ENCODE data around the gene CLASP1. TPM values are rescaled to one million over a fixed set of nuclear protein-coding genes. Genes with fewer than 3 reads are reported as not detected.

CLASP1 gene
- total and polyA plus RNA-seq, 2 experiments from 2014 or later = 20.1 to 37.4 TPM

- Histone ChIP-seq H3F3A (ENCODE audit: insufficient read depth) (no peaks in the 10 kb centered on the region), H4K20me1 (ENCODE audit: insufficient read depth) (peaks cover 8% of the 10 kb centered on the region; the same call in 1 of the 2 replicates), H3K4me2 (ENCODE audit: unreplicated experiment) (no peak overlapping the region), H3K9me3 (ENCODE audit: low read depth) (no peaks in the 10 kb centered on the region), H3K27me3 (replicated peaks; ENCODE audit: insufficient read depth) (no peaks in the 10 kb centered on the region), H2AFZ (no peak overlapping the region), H3K36me3 (ENCODE audit: low read depth) (no peaks in the 10 kb centered on the region), H3K9ac (no peak overlapping the region), H3K4me3 (no peak overlapping the region), H3K9me2 (ENCODE audit: insufficient read depth) (no peaks in the 10 kb centered on the region), H3K27ac (no peak overlapping the region), H3K79me2 (ENCODE audit: insufficient read depth) (peaks cover 94% of the 10 kb centered on the region), H3K4me1 (ENCODE audit: insufficient read depth) (peaks cover 17% of the 10 kb centered on the region)
- in situ Hi-C loops (cut with MboI) = no loop called here
- TF ChIP-seq EZH2phosphoT487 (IDR thresholded peaks at IDR 0.05; ENCODE audit: insufficient read depth, low read depth) (no peak), EZH2 (IDR thresholded peaks at IDR 0.05; ENCODE audit: insufficient read depth, poor library complexity, severe bottlenecking) (no peak)
- DNase-seq = no peak
Measured at GRCh38 chr2:121582272-121582671, 67.0 kb downstream of the CLASP1 start.

GRCh38 chr2:121579309-121579708 is 70.0 kb downstream of the CLASP1 start:
- no peaks in the 10 kb centered on the region for H3F3A ChIP-seq (ENCODE audit: insufficient read depth)
- no peaks in the 10 kb centered on the region for H3K27me3 ChIP-seq (replicated peaks; ENCODE audit: insufficient read depth)
- no peak overlapping the region for H2AFZ ChIP-seq
- no peak overlapping the region for H3K4me3 ChIP-seq
- H3K27ac ChIP-seq = no peak overlapping the region
- H3K9me2 ChIP-seq (ENCODE audit: insufficient read depth) = no peaks in the 10 kb centered on the region
- H3K36me3 ChIP-seq (ENCODE audit: low read depth) = no peaks in the 10 kb centered on the region
- in situ Hi-C loops (cut with MboI) = no loop called here
- H3K9ac ChIP-seq = no peak overlapping the region
- no peaks in the 10 kb centered on the region for H3K9me3 ChIP-seq (ENCODE audit: low read depth)
- H3K4me2 ChIP-seq (ENCODE audit: unreplicated experiment) = no peak overlapping the region
- TF ChIP-seq EZH2 (IDR thresholded peaks at IDR 0.05; ENCODE audit: insufficient read depth, poor library complexity, severe bottlenecking) = no peak
- no peak for TF ChIP-seq EZH2phosphoT487 (IDR thresholded peaks at IDR 0.05; ENCODE audit: insufficient read depth, low read depth)
- H4K20me1 ChIP-seq (ENCODE audit: insufficient read depth) = peaks cover 8% of the 10 kb centered on the region; the same call in 1 of the 2 replicates
- peaks cover 94% of the 10 kb centered on the region for H3K79me2 ChIP-seq (ENCODE audit: insufficient read depth)
- DNase-seq = peak; percentile 20
- H3K4me1 ChIP-seq (ENCODE audit: insufficient read depth) = peaks cover 17% of the 10 kb centered on the region
- WGBS, 2 experiments (ENCODE audit: low coverage in 1 of 2, low lambda C conversion rate in 2 of 2, missing lambda C conversion rate in 2 of 2) = 59 to 61% methylated on average over 3 of the region's 3 CpGs

- H3K4me2 ChIP-seq (ENCODE audit: unreplicated experiment) = no peak overlapping the region
- H3K4me3 ChIP-seq = no peak overlapping the region
- no peak overlapping the region for H2AFZ ChIP-seq
- H4K20me1 ChIP-seq (ENCODE audit: insufficient read depth) = peaks cover 8% of the 10 kb centered on the region; the same call in 1 of the 2 replicates
- TF ChIP-seq EZH2phosphoT487 (IDR thresholded peaks at IDR 0.05; ENCODE audit: insufficient read depth, low read depth) (no peak), EZH2 (IDR thresholded peaks at IDR 0.05; ENCODE audit: insufficient read depth, poor library complexity, severe bottlenecking) (no peak)
- H3K27ac ChIP-seq = no peak overlapping the region
- peaks cover 94% of the 10 kb centered on the region for H3K79me2 ChIP-seq (ENCODE audit: insufficient read depth)
- H3K27me3 ChIP-seq (replicated peaks; ENCODE audit: insufficient read depth) = no peaks in the 10 kb centered on the region
- no peaks in the 10 kb centered on the region for H3K9me3 ChIP-seq (ENCODE audit: low read depth)
- no peaks in the 10 kb centered on the region; the same call in 1 of the 2 replicates for H3F3A ChIP-seq (ENCODE audit: insufficient read depth)
- H3K9me2 ChIP-seq (ENCODE audit: insufficient read depth) = no peaks in the 10 kb centered on the region
- H3K36me3 ChIP-seq (ENCODE audit: low read depth) = no peaks in the 10 kb centered on the region
- WGBS, 2 experiments (ENCODE audit: low coverage in 1 of 2, low lambda C conversion rate in 2 of 2, missing lambda C conversion rate in 2 of 2) = 96 to 97% methylated on average over 1 of the region's 1 CpG
- peaks cover 23% of the 10 kb centered on the region for H3K4me1 ChIP-seq (ENCODE audit: insufficient read depth)
- in situ Hi-C loops (cut with MboI) = no loop called here
- H3K9ac ChIP-seq = no peak overlapping the region
- DNase-seq = no peak
Measured at GRCh38 chr2:121577381-121577780, 71.9 kb downstream of the CLASP1 start.

GRCh38 chr2:121576263-121576662 is 73.0 kb downstream of the CLASP1 start:
- 93 to 100% methylated on average over 1 of the region's 1 CpG for WGBS, 2 experiments (ENCODE audit: low coverage in 1 of 2, low lambda C conversion rate in 2 of 2, missing lambda C conversion rate in 2 of 2)
- in situ Hi-C loops (cut with MboI) = no loop called here

GRCh38 chr2:121575800-121576199 is 73.5 kb downstream of the CLASP1 start:
- Histone ChIP-seq H3K4me2 (ENCODE audit: unreplicated experiment) (no peak overlapping the region), H3K9ac (no peak overlapping the region), H3F3A (ENCODE audit: insufficient read depth) (no peaks in the 10 kb centered on the region; the same call in 1 of the 2 replicates), H2AFZ (no peak overlapping the region), H3K27ac (no peak overlapping the region), H3K79me2 (ENCODE audit: insufficient read depth) (peaks cover 93% of the 10 kb centered on the region), H3K27me3 (replicated peaks; ENCODE audit: insufficient read depth) (no peaks in the 10 kb centered on the region), H4K20me1 (ENCODE audit: insufficient read depth) (peaks cover 8% of the 10 kb centered on the region; the same call in 1 of the 2 replicates), H3K4me1 (ENCODE audit: insufficient read depth) (peaks cover 22% of the 10 kb centered on the region), H3K36me3 (ENCODE audit: low read depth) (no peaks in the 10 kb centered on the region), H3K9me2 (ENCODE audit: insufficient read depth) (no peaks in the 10 kb centered on the region), H3K4me3 (no peak overlapping the region), H3K9me3 (ENCODE audit: low read depth) (no peaks in the 10 kb centered on the region)
- DNase-seq = no peak
- WGBS, 2 experiments (ENCODE audit: low coverage in 1 of 2, low lambda C conversion rate in 2 of 2, missing lambda C conversion rate in 2 of 2) = 91 to 94% methylated on average over 3 of the region's 3 CpGs
- in situ Hi-C loops (cut with MboI) = no loop called here
- no peak for TF ChIP-seq EZH2phosphoT487 (IDR thresholded peaks at IDR 0.05; ENCODE audit: insufficient read depth, low read depth)

More at GRCh38 chr2:121576263-121576662, 73.0 kb downstream of the CLASP1 start:
- H3K4me3 ChIP-seq = no peak overlapping the region
- no peaks in the 10 kb centered on the region for H3K9me3 ChIP-seq (ENCODE audit: low read depth)
- H3K9ac ChIP-seq = no peak overlapping the region
- TF ChIP-seq EZH2phosphoT487 (IDR thresholded peaks at IDR 0.05; ENCODE audit: insufficient read depth, low read depth) (no peak), EZH2 (IDR thresholded peaks at IDR 0.05; ENCODE audit: insufficient read depth, poor library complexity, severe bottlenecking) (no peak)
- no peak overlapping the region for H3K4me2 ChIP-seq (ENCODE audit: unreplicated experiment)
- peaks cover 96% of the 10 kb centered on the region for H3K79me2 ChIP-seq (ENCODE audit: insufficient read depth)
- no peaks in the 10 kb centered on the region for H3K27me3 ChIP-seq (replicated peaks; ENCODE audit: insufficient read depth)
- no peak for DNase-seq
- H3K9me2 ChIP-seq (ENCODE audit: insufficient read depth) = no peaks in the 10 kb centered on the region
- H3K27ac ChIP-seq = no peak overlapping the region
- no peaks in the 10 kb centered on the region for H3K36me3 ChIP-seq (ENCODE audit: low read depth)
- peaks cover 23% of the 10 kb centered on the region for H3K4me1 ChIP-seq (ENCODE audit: insufficient read depth)
- no peak overlapping the region for H2AFZ ChIP-seq
- H3F3A ChIP-seq (ENCODE audit: insufficient read depth) = no peaks in the 10 kb centered on the region; the same call in 1 of the 2 replicates
- H4K20me1 ChIP-seq (ENCODE audit: insufficient read depth) = peaks cover 8% of the 10 kb centered on the region; the same call in 1 of the 2 replicates

Data from GM23248 (cell line).